Esophagus squamous epithelium (tissue), 4 donors: Measurements from ENCODE around the gene NAP1L5.

Experiments used
- CTCF ChIP-seq, 6 experiments: fragments of 450-650 bp in 4 of 6; fragments of 200-600 bp in 2 of 6; sonication (generic) in 2 of 6; IDR thresholded peaks; one replicate each; pipeline ENCODE4 v1.5.1; 2016 to 2019; ENCODE audit warnings: antibody characterized with exemption in 6 of 6, mild to moderate bottlenecking in 4 of 6, moderate library complexity in 4 of 6
- POLR2A ChIP-seq, 4 donors: fragments of 450-650 bp; IDR thresholded peaks; one replicate each; pipeline ENCODE4 v1.6.1; 2017; ENCODE audit warnings: antibody characterized with exemption in 4 of 4, mild to moderate bottlenecking in 4 of 4, moderate library complexity in 3 of 4

GRCh38 chr4:88674979-88675378, 22.6 kb downstream of the NAP1L5 start:
- no peak for TF ChIP-seq CTCF (IDR thresholded peaks at IDR 0.05)
- TF ChIP-seq POLR2A (IDR thresholded peaks at IDR 0.05): no peak
